Measurements from ENCODE around the gene MTA1. TPM values are rescaled to one million over a fixed set of nuclear protein-coding genes. Genes with fewer than 3 reads are reported as not detected.

Gene MTA1
- total RNA-seq, 1 donor from 2014 or later, result 43.4 TPM

DNA sequence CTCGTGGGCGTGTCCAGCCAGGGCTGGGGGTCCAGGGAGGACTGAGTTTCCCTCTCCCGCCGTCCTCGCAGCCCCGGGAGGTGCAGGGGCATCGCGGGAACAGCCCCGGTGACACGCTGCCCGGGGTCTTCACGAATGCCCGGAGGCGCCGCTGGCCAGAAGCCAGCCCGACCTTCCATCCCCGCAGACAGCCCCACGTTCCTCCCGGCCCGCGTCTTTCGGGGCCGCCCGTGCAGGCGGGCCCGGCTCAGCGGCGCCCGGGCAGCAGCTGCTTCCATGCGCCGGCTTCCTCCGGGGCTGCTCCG is 70.6 kb downstream of the MTA1 start:
- no peak for DNase-seq

GRCh38 chr14:105490572-105491365 is 71.1 kb downstream of the MTA1 start, which contains the start of gene TEDC1:
Gene TEDC1, plus strand, starts transcription at chr14:105491246. Its CDS starts 130 bp downstream, at chr14:105491376.
- DNase-seq, result peak; percentile 100

DNA sequence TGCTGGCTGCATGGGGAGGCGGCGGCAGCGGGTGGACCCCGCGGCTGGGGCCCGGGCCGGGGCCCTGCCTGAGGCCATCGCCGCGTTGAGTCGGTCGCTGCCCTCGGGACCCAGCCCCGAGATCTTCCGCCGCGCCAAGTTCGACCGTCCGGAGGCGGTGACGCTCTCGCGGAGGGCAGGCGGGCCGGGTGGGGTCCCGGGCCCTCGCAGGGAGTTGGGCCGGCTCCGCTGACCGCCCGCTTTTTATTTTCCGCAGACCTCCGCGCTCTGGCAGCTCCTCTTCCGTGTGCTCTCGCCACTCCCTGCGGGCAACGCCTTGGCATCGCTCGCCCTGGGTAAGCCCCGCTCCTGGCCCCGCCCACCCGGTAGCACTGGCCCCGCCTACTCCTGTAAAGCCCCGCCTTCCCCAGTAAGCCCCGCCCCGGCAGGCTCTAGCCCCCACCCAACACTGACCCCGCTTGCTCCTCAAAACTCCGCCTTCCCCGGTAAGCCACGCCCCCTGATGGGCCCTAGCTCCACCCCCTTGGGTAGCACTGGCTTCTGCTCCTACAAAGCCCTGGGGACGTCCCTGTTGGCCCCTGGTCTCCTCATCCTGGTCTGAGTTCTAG is 71.8 kb downstream of the MTA1 start:
- DNase-seq, result peak; percentile 77

DNA sequence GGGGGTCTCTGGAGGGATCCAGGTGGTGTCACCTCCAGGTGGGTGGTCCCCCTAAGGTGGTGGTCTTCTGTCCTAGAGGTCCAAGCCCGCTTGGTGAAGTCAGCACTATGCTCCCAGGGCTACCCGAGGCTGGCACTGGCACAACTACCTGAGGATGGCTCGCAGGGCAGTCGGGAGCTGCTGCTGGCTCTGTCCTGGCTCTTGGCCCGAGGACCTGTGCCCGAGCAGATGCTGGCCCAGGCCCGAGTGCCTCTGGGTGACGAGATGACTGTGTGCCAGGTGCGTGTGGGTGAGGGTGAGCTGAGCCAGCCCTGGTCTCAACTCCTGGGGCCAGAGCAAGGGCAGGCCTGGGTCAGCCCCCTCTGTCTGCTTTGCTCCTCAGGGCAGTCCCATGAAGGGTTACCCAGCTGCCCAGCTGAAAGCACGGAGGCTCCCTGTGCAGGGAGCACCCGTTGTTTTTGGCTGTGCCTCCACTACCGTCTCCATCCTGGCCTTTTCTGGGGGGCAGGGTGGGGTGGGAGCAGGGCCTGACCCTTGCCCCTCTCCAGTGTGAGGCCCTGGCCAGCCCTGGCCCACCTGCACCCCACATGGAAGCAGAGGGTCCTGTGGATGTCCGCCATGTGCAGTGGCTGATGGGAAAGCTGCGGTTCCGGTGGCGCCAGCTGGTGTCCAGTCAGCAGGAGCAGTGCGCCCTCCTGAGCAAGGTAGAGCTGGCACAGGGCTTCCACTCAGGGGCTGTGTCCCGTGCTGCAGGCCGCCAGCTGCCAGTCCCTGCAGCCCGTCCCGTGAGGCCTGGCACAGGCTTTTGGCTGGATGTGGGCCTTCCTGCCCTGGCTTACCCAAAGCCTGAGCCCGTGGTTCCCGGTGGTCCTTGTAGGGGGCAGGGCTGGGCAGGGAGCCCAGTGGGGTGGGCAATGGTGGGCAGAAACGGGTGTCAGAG is 72.7 kb downstream of the MTA1 start:
- DNase-seq, result no peak

- no peak for DNase-seq
These were observed 73.6 kb downstream of the MTA1 start for GRCh38 chr14:105492971-105493871.

DNA sequence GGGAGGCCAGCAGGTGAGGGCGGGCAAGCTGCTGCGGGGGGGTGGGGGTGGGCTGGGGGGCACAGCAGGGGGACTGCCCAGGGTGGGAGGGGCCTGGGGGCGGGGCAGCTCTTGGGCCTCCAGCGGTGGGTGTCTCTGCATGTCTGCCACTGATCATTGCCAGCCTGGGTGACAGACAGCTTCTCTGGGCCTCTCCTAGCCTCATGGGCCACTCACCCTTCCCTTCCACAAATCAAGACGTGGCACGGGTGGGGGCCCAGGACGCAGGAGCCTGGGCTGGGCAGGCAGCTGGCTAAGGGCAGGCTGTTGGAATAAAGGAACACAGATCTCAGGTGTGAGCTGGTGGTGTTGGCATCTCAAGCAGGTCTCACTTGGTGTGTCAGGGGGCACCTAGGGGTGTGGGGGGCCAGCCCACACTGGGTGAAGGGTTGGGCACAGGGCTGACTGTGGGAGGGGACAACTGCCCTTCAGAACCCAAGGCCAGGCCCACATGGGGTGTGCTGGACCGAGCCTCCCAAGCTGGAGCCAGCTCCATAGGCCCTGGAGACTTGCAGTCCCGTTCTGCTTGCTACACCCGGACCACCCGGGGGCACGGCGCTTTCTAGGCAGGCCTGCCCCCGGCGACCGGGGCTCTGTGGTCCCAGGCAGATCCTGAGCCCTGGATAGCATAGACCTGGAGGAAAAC is 74.4 kb downstream of the MTA1 start:
- no peak for DNase-seq

DNA sequence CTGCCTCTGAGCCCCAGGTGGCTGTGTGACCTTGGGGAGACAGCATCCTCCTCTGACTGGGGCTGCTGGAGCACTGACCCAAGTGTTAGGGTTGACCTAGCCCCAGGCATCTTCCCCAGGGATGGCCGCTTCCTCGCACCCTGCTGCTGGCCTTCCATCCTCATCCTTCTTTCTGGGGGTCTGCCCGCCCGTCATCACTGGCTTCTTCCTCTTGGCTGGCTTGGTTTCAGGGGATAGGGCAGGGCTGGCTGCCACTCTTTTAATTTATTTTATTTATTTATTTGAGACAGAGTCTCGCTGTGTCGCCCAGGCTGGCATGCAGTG is 74.9 kb downstream of the MTA1 start:
- no peak for DNase-seq

DNA sequence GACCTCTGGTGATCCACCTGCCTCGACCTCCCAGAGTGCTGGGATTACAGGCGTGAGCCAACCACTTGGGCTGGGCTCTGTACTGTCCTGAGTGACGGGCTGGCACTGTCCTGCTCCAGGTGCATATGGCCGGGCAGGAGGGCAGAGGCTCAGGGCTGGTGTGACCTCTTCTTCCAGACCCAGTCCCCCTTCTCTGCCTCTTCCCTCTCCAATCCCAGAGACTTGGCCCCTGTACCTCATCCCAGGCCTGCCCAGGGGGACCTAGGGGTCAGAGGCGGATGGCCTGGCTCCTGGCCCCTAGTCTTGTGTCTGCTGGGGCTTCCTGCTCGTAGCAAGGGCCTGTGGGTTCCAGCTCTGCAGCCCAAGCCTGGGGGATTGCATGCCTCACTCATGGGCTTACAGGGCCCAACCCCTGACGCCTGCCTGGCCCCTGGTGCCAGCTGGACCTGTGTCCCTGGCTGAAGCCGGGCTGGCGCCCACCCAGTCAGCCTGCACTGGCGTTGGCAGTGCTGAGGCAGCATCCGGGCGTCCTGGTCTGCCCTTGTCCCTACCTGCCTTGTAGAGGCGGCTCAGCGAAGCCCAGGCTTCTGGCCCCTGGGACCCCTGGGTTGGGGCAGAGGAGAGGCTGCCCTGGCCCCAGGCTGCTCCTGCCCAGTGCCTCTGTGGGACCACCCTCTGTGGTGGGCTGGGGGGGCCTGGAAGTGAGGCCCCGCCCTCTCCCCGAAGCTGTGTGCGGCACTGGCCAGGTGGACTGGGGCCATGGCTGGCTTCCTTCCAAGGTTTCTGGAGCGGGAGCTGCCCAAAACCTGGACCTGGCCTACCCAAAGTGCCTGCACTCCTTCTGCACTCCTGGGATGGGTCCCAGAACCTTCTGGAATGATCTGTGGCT is 75.7 kb downstream of the MTA1 start:
- DNase-seq, result no peak

GRCh38 chr14:105495990-105496830 is 76.6 kb downstream of the MTA1 start:
- no peak for DNase-seq

- no peak for DNase-seq
These were observed 77.4 kb downstream of the MTA1 start for GRCh38 chr14:105496831-105497591.

DNA sequence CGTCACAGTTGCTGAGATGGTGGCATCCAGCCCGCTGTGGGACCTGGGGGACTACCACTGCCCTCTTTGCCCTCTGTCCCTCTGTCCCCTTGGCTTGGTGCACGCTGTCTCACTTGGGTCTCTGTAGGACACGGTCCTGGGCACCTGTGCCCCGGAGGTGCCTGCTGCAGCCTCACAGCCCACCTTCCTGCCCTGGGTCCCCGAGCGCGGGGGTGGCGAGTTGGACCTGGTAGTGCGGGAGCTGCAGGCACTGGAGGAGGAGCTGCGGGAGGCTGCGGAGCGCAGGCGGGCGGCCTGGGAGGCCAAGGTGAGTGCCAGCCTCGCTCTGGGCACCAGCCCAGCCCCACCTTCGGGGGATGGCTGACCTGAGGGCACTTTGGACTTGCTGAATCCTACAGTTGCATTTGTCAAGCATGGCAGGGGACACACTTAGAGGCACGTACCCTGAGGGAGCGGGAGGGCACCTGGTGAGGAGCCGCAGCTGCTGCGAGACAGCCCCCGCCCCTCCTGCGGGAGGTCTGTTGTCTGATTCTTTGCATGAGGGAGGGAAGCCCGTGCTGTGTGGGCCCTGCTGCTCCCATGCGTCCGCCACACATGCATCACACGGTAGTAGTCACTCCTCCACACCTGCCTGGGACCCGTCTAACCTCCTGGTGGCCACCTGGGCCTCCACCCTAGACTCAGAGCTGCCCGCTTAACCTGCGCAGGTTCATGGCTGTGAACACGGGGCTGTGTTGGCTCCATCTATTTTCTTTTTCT is 78.2 kb downstream of the MTA1 start:
- DNase-seq, result no peak

DNA sequence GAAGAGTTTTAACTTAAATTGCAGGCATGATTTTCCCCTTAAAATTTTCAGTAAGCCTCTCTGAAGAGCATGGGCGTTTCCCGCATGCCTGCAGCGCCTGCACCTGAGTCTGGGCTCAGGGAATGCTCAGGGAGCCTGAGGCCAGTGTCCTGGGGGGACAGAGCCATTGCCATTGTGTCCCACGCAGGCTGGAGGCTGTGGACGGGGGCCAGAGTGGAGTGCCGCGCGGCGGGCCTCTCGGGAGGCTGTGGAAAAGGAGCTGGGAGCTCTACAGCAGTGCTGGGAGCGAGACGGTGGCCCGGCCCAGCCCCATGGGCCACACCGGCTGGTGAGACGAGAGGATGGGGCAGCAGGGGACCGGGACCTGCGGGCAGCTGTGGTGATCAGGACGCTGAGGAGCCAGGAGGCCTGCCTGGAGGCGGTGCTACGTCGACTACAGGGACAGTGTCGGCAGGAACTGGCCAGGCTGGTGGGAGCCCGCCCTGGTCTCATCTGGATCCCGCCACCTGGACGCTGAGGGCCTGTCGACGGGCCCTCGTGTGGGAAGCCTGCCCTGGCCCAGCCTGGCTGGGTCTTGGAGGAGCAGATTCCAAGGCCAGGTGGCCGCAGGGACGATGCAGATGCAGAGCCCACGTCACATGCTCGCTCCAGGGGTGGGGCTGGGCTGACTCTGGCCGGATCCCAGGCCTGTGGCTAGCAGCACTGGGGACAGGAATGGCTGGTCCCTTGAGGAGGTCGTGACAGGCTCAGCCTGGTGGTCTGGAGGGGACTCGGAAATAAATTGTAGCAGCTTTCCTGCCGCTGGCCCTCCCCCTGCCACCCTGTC is 79.0 kb downstream of the MTA1 start:
- DNase-seq, result no peak

DNA sequence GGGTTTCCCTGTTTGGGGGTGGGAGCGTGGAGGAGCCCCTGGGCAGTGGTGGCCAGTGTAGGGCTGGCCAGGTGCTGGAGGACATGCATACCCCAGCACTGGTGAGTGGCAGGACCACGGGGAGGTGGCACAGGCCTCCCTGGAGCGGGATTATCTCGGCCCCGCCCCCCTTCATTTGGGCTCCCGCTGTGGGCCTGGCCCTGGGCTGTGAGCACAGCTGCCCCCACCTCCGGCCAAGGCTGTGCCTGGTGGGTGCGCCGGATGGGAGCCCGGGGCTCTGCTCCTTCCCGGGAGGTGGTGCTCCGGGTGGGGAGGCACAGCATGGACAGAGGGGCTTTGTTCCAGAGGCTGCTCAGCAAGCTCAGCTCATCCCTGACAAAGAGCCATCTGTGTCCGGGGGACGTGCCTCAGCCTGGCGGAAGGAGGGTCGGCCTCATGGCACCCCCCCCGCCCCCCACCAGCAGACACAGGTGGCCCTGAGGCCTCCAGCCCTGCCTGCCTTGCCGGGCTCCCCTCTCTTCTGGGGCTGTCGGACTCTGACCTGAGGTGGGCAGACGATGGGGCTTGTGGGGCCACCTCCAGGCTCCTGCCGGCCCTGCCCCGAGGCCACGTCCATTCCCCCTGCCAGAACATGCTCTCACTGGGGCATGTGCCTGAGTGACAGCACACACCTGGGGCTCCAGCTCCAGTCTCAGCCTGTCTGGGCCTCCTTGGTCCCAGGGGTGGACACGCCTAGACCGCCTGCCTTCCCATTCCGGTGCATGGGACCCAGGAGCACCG is 79.8 kb downstream of the MTA1 start:
- DNase-seq, result no peak

GRCh38 chr14:105500036-105500725 is 80.6 kb downstream of the MTA1 start:
- no peak for DNase-seq

DNA sequence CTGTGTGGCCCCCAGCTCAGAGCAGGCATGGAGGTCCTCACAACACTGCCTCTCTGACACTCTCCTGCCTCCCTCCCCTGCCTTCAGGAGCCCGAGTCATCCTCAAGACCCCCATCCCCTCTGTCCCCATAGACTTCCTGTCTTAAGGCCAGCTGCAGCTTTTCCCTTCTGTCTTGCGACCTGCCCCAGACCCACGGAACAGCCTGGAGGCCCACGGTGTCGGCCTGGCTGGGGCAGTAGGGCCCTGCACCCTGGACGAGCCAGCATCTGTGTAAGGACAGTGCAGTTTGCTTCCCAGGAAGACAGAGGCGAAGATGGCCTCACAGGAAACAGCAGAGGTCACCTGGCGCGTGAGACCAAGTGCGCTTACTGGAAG is 81.1 kb downstream of the MTA1 start:
- DNase-seq, result no peak
